Bronchus fibroblast of lung (primary cell): Measurements from ENCODE around the gene WDR49. TPM values are rescaled to one million over a fixed set of nuclear protein-coding genes. Genes with fewer than 3 reads are reported as not detected.

Experiments
- total RNA-seq: library from RNA; depleted of rRNA; stranded (reverse); fragments of >200 nt; gene quantifications from 2 replicates; pipeline ENCODE4 v1.2.3, GENCODE V29; 2015

WDR49 gene
- total RNA-seq: not detected in 2 replicates

GRCh38 chr3:167653760-167654159 is at the start of gene WDR49:
Gene WDR49, minus strand, starts transcription at chr3:167653942. Its CDS starts 517 bp downstream, at chr3:167653425.

GRCh38 chr3:167473863-167474262 is 179.9 kb downstream of the WDR49 start, which contains the start of gene SERPINI2:
Gene SERPINI2, minus strand, starts transcription at chr3:167474042. Its CDS starts 2,208 bp downstream, at chr3:167471834.

Other genes starting within 250 kb of the WDR49 start
- not detected in 2 replicates for gene SERPINI2, start 179.9 kb downstream of the WDR49 start, total RNA-seq
- gene PDCD10, start 81.0 kb upstream of the WDR49 start, total RNA-seq: 46.2 and 47.7 TPM in 2 replicates
- gene SERPINI1, start 81.8 kb upstream of the WDR49 start, total RNA-seq: 1.5 and 2.1 TPM in 2 replicates